Transverse colon (tissue), 4 donors: ENCODE data around the gene AKAP13. TPM values are rescaled to one million over a fixed set of nuclear protein-coding genes. Genes with fewer than 3 reads are reported as not detected.

Experiments
- DNase-seq: peaks from one replicate; pipeline ENCODE4 v3.0.0-alpha.2; 2019
- H3K27ac ChIP-seq, 4 donors: fragments of 200-600 bp; sonication (generic); 2 replicates each; pipeline ENCODE4 v1.5.1; 2016 to 2018; ENCODE audit warnings: inconsistent platforms in 4 of 4
- H3K27me3 ChIP-seq: fragments of 200-600 bp; sonication (generic); 2 replicates; pipeline ENCODE4 v1.5.1; 2017; ENCODE audit warnings: inconsistent platforms
- H3K36me3 ChIP-seq, 4 donors: fragments of 200-600 bp; sonication (generic); 2 replicates each; pipeline ENCODE4 v1.5.1; 2017 to 2019; ENCODE audit warnings: inconsistent platforms in 4 of 4
- H3K4me1 ChIP-seq, 4 donors: fragments of 200-600 bp; sonication (generic); 2 replicates each; pipeline ENCODE4 v1.5.1; 2017 to 2020; ENCODE audit warnings: inconsistent platforms in 4 of 4
- H3K4me3 ChIP-seq, 4 donors: fragments of 200-600 bp; sonication (generic); 1 replicate in 1 of 4; 2 replicates in 3 of 4; pipeline versions ENCODE4 v1.5.1 to v1.6.1; 2017 to 2019; ENCODE audit warnings: inconsistent platforms in 4 of 4
- H3K9me3 ChIP-seq, 2 donors: fragments of 200-600 bp; sonication (generic); 2 replicates each; pipeline ENCODE4 v1.5.1; 2017 to 2019; ENCODE audit warnings: inconsistent platforms in 2 of 2
- EP300 ChIP-seq: sonication (generic); formaldehyde crosslinking; IDR thresholded peaks from one replicate; pipeline ENCODE4 v1.6.1; 2017; ENCODE audit warnings: antibody characterized with exemption, low read depth
- POLR2A ChIP-seq: fragments of 450-650 bp; IDR thresholded peaks from one replicate; pipeline ENCODE4 v1.6.1; 2016; ENCODE audit warnings: antibody characterized with exemption, mild to moderate bottlenecking, moderate library complexity
- POLR2AphosphoS5 ChIP-seq, 3 donors: sonication (generic); formaldehyde crosslinking; IDR thresholded peaks; one replicate each; pipeline ENCODE4 v1.6.1; 2016; ENCODE audit warnings: antibody characterized with exemption in 3 of 3
- WGBS, 2 donors: methylation state at CpG; one replicate each; pipeline ENCODE4 v1.1.5; 2018; ENCODE audit warnings: low coverage in 1 of 2; 5-methylcytosine and 5-hydroxymethylcytosine counted together
- in situ Hi-C, 4 donors: fragments of 200-750 bp; cut with MboI; loops; one replicate each; pipeline versions ENCODE4 v1.15.0 to v1.15.1; 2017; ENCODE audit warnings: low sequenced_read_pairs in 3 of 4, low pct_ligation_motif_present in 1 of 4, low pct_unique_long_range_greater_than_20kb in 1 of 4
- intact Hi-C: fragments of 100-400 bp; cut with DNase I; formaldehyde crosslinking; loops from one replicate; pipeline ENCODE4 v1.15.1; 2023; ENCODE audit warnings: low total_unique reads
- total RNA-seq, 4 donors: library from RNA; depleted of rRNA; stranded (reverse); fragments of >200 nt; gene quantifications; one replicate each; pipeline ENCODE4 v1.1.0, GENCODE V29; 2016
- TF ChIP-seq, protein P1 (sequence below), 5 experiments: fragments of 200-600 bp in 3 of 5; fragments of 450-650 bp in 2 of 5; sonication (generic) in 3 of 5; IDR thresholded peaks; 1 replicate in 2 of 5; 2 replicates in 3 of 5; pipeline ENCODE4 v1.5.1; 2016 to 2017; ENCODE audit warnings: antibody characterized with exemption in 5 of 5, inconsistent platforms in 3 of 5, mild to moderate bottlenecking in 2 of 5, moderate library complexity in 1 of 5

Gene AKAP13
- total RNA-seq, 4 donors from 2014 or later = 206 to 291 (median 214) TPM

GRCh38 chr15:85759376-85759775, 379.0 kb downstream of the AKAP13 start:
- no peak overlapping the region for H3K27ac ChIP-seq
- no peaks in the 10 kb centered on the region for H3K4me1 ChIP-seq
- WGBS, 2 donors = 71% methylated on average over 13 of the region's 13 CpGs; no CpG with 5 or more reads in 1 of the 2 donors
- no peaks in the 10 kb centered on the region for H3K36me3 ChIP-seq
- H3K4me3 ChIP-seq = no peak overlapping the region
- in situ Hi-C loops (no loop called here), intact Hi-C loops (no loop called here)
- no peaks in the 10 kb centered on the region for H3K27me3 ChIP-seq
- DNase-seq = no peak
- TF ChIP-seq EP300 = no peak
- TF ChIP-seq POLR2A = no peak
- TF ChIP-seq, protein P1, sequence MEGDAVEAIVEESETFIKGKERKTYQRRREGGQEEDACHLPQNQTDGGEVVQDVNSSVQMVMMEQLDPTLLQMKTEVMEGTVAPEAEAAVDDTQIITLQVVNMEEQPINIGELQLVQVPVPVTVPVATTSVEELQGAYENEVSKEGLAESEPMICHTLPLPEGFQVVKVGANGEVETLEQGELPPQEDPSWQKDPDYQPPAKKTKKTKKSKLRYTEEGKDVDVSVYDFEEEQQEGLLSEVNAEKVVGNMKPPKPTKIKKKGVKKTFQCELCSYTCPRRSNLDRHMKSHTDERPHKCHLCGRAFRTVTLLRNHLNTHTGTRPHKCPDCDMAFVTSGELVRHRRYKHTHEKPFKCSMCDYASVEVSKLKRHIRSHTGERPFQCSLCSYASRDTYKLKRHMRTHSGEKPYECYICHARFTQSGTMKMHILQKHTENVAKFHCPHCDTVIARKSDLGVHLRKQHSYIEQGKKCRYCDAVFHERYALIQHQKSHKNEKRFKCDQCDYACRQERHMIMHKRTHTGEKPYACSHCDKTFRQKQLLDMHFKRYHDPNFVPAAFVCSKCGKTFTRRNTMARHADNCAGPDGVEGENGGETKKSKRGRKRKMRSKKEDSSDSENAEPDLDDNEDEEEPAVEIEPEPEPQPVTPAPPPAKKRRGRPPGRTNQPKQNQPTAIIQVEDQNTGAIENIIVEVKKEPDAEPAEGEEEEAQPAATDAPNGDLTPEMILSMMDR (IDR thresholded peaks at IDR 0.05) = no peak
- no peak for TF ChIP-seq POLR2AphosphoS5 (IDR thresholded peaks at IDR 0.05)
- H3K9me3 ChIP-seq = no peaks in the 10 kb centered on the region

DNA sequence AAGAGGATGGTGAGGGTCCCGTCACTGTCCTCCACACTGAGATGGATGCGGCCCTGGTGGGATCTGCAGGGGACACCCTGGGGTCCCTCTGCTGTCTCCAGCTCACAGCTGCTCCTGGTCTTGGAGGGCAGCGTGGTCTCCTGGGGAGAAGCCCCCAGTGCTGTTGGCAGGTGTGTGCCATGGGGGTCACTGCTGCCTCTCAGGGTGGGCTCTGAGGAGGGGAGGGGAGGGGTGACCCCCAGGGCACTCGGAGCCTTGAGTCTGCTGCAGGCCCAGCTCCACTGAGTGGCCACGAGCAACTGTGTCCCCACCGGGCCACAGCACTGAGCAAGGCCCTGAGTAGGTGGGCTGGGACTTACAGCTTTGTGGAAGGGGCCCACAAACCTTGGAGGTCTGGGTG, 379.6 kb downstream of the AKAP13 start:
- Histone ChIP-seq H3K27me3 (no peaks in the 10 kb centered on the region), H3K9me3 (no peaks in the 10 kb centered on the region), H3K36me3 (no peaks in the 10 kb centered on the region), H3K4me3 (no peak overlapping the region), H3K27ac (no peak overlapping the region), H3K4me1 (no peaks in the 10 kb centered on the region)
- in situ Hi-C loops = no loop called here
- TF ChIP-seq POLR2AphosphoS5 (IDR thresholded peaks at IDR 0.05) (no peak), POLR2A (no peak), EP300 (no peak)
- TF ChIP-seq, protein P1 (IDR thresholded peaks at IDR 0.05) = no peak
- 80 to 97% methylated on average over 1 to 6 of the region's 6 CpGs for WGBS, 2 donors
- intact Hi-C loops = no loop called here
- no peak for DNase-seq

DNA sequence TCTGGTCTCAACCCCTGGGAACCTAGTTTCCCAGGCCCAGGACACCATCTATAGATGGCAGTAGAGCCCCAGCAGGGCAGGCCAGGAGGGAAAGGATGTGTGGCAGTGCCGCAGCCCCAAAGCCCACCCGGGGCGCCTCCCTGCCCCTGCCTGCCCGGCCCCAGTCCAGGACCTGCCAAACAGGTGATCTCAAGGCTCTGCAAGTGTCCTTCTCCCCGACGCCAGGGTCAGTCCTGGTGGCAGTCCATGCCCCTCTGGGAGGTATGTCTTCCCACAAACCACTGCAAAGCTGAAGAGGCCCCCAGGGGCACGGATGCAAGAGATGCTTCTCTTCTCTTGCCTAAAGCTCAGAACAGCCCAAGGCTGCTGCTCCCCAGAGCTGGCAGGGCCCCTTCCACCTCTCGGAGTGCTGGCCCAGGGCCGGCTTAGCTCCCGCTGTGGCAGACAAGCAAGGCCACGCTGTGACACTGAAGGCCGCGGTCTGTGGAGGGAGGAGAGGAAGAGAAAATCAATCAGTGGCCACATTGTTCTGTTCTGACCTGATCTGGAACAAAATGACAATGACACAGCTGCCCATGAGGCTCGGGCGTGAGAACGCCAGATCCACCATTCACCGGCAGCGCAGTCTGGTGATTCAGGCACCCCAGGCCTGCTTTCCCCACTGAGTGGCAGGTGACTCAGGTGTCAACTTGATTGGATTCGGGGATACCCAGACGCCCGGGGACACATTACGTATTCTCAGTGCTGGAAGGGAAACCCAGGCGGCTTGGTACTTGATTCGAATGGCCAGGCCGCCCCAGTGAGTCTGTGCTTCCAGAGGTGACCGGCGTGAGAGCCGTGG, 380.3 kb downstream of the AKAP13 start:
- DNase-seq = no peak
- no peaks in the 10 kb centered on the region for H3K27me3 ChIP-seq
- H3K4me1 ChIP-seq = no peaks in the 10 kb centered on the region
- no peak overlapping the region for H3K27ac ChIP-seq
- intact Hi-C loops = no loop called here
- TF ChIP-seq, protein P1 (IDR thresholded peaks at IDR 0.05) = no peak
- no peak for TF ChIP-seq POLR2A
- TF ChIP-seq EP300 = no peak
- TF ChIP-seq POLR2AphosphoS5 (IDR thresholded peaks at IDR 0.05) = no peak
- WGBS, 2 donors = 91 to 95% methylated on average over 10 to 28 of the region's 28 CpGs
- H3K4me3 ChIP-seq = no peak overlapping the region
- H3K9me3 ChIP-seq = no peaks in the 10 kb centered on the region
- in situ Hi-C loops = no loop called here
- no peaks in the 10 kb centered on the region for H3K36me3 ChIP-seq

DNA sequence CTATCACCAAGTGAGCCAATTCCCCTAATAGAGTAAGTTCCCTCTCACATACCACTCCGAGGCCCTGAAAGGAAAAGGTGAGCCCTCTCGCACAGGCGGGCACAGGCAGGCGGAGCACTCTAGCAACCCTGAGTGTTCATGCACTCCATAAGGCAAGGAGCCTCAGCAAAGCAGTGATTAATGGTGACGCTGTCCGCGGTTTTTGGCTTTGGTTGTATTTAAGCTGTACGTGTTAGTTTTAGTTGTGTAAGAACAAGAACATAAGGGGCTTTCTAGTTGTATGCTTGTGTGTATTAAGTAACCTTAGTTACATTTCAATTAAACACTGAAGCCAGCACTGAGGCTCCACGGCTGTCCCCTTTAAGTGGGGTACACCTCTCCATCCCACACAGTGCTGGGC, 381.2 kb downstream of the AKAP13 start:
- WGBS, 2 donors = 85% methylated on average over 9 of the region's 9 CpGs; no CpG with 5 or more reads in 1 of the 2 donors
- DNase-seq = no peak
- no peak overlapping the region for H3K27ac ChIP-seq
- no peaks in the 10 kb centered on the region for H3K4me1 ChIP-seq
- TF ChIP-seq POLR2AphosphoS5 (IDR thresholded peaks at IDR 0.05) (no peak), EP300 (no peak), POLR2A (no peak)
- TF ChIP-seq, protein P1 (IDR thresholded peaks at IDR 0.05) = no peak
- H3K27me3 ChIP-seq = no peaks in the 10 kb centered on the region
- in situ Hi-C loops (no loop called here), intact Hi-C loops (no loop called here)
- H3K36me3 ChIP-seq = no peaks in the 10 kb centered on the region
- no peak overlapping the region for H3K4me3 ChIP-seq
- H3K9me3 ChIP-seq = no peaks in the 10 kb centered on the region
